ENCODE data around the gene TYSND1. TPM values are rescaled to one million over a fixed set of nuclear protein-coding genes. Genes with fewer than 3 reads are reported as not detected.
A peak's percentile ranks its signal among the peaks of the same experiment; 100 is the strongest.

Gene TYSND1
- total and polyA plus RNA-seq, 2 of the 13 experiments (the other 11 are each of a cell fraction or from before 2014, with no cell fraction given) = 3.3 to 8.9 TPM

- peak; percentile 44; the same call in 1 of the 2 replicates for TF ChIP-seq ZZZ3 (CRISPR knock-in tag; IDR thresholded peaks at IDR 0.05; ENCODE audit: borderline replicate concordance)
- TF ChIP-seq TEAD3 (CRISPR knock-in tag; optimal IDR thresholded peaks at IDR 0.05; ENCODE audit: borderline replicate concordance) = peak; percentile 86
- TF ChIP-seq ZNF850 (CRISPR knock-in tag; conservative IDR thresholded peaks at IDR 0.05) = no peak
- peak; percentile 46; the same call in 1 of the 2 replicates for TF ChIP-seq ZFP91 (CRISPR knock-in tag; IDR thresholded peaks at IDR 0.05; ENCODE audit: borderline replicate concordance)
- TF ChIP-seq ZMAT3 (CRISPR knock-in tag; conservative IDR thresholded peaks at IDR 0.05) = 0 out of 2 replicates have a peak, but pooled peaks have one; percentile 30
- TF ChIP-seq ZNF761 (CRISPR knock-in tag; conservative IDR thresholded peaks at IDR 0.05) = 0 out of 2 replicates have a peak, but pooled peaks have one; percentile 62
- TF ChIP-seq POLR2AphosphoS5 (IDR thresholded peaks at IDR 0.05; ENCODE audit: low read depth, low read length) = peak; percentile 87
- TF ChIP-seq ZSCAN29 (CRISPR knock-in tag; conservative IDR thresholded peaks at IDR 0.05) = no peak
- TF ChIP-seq ZBTB7B (CRISPR knock-in tag; IDR thresholded peaks at IDR 0.05) = 0 out of 2 replicates have a peak, but pooled peaks have one; percentile 1
- no peak for TF ChIP-seq HINFP (CRISPR knock-in tag; IDR thresholded peaks at IDR 0.05; ENCODE audit: low read depth)
- peak; percentile 55; the same call in 1 of the 2 replicates for TF ChIP-seq IRF2 (CRISPR knock-in tag; IDR thresholded peaks at IDR 0.05)
- TF ChIP-seq BRCA1 (CRISPR knock-in tag; IDR thresholded peaks at IDR 0.05) = no peak
- no peak for TF ChIP-seq ZNF572 (CRISPR knock-in tag; IDR thresholded peaks at IDR 0.05)
- TF ChIP-seq U2AF2 (IDR thresholded peaks at IDR 0.05; ENCODE audit: low read depth, low read length) = no peak
- 0 out of 2 replicates have a peak, but pooled peaks have one; percentile 41 for TF ChIP-seq ZNF230 (CRISPR knock-in tag; IDR thresholded peaks at IDR 0.05)
- TF ChIP-seq ZNF530 (CRISPR knock-in tag; IDR thresholded peaks at IDR 0.05; ENCODE audit: low read depth) = no peak
- no peak for TF ChIP-seq MLLT10 (CRISPR knock-in tag; IDR thresholded peaks at IDR 0.05)
- no peak for TF ChIP-seq ADNP (CRISPR knock-in tag; IDR thresholded peaks at IDR 0.05)
- peak; percentile 55; the same call in 1 of the 2 replicates for TF ChIP-seq ZFP36L1 (CRISPR knock-in tag; IDR thresholded peaks at IDR 0.05)
- 0 out of 2 replicates have a peak, but pooled peaks have one; percentile 17 for TF ChIP-seq PHF21A (CRISPR knock-in tag; IDR thresholded peaks at IDR 0.05)
- 0 out of 2 replicates have a peak, but pooled peaks have one; percentile 20 for TF ChIP-seq MED13 (CRISPR knock-in tag; IDR thresholded peaks at IDR 0.05)
- no peak for TF ChIP-seq RNF2 (conservative IDR thresholded peaks at IDR 0.05; ENCODE audit: low read depth)
- TF ChIP-seq ARNTL (CRISPR knock-in tag; IDR thresholded peaks at IDR 0.05) = peak; percentile 48
- peak; percentile 64; the same call in 1 of the 2 replicates for TF ChIP-seq ARID4A (CRISPR knock-in tag; IDR thresholded peaks at IDR 0.05; ENCODE audit: borderline replicate concordance)
- TF ChIP-seq DNMT1 (CRISPR knock-in tag; IDR thresholded peaks at IDR 0.05) = no peak
These were observed 27.7 kb upstream of the TYSND1 start (continued) for GRCh38 chr10:70174058-70174741.

All from HepG2 (cell line).